Suprapubic skin (tissue), 4 donors: ENCODE measurements around the gene LDLR.

ENCODE experiments used
- CTCF ChIP-seq, 2 donors: fragments of 200-600 bp in 1 of 2; fragments of 450-650 bp in 1 of 2; sonication (generic) in 1 of 2; IDR thresholded peaks; one replicate each; pipeline ENCODE4 v1.5.1; 2016 to 2019; ENCODE audit warnings: antibody characterized with exemption in 2 of 2, mild to moderate bottlenecking in 1 of 2, moderate library complexity in 1 of 2
- EP300 ChIP-seq: sonication (generic); formaldehyde crosslinking; IDR thresholded peaks from one replicate; pipeline ENCODE4 v1.6.1; 2017; ENCODE audit warnings: antibody characterized with exemption
- POLR2AphosphoS5 ChIP-seq, 3 donors: sonication (generic); formaldehyde crosslinking; IDR thresholded peaks; one replicate each; pipeline ENCODE4 v1.6.1; 2017; ENCODE audit warnings: antibody characterized with exemption in 3 of 3

GRCh38 chr19:11164296-11164695 is 75.0 kb downstream of the LDLR start:
- TF ChIP-seq CTCF (IDR thresholded peaks at IDR 0.05): no peak
- TF ChIP-seq POLR2AphosphoS5 (IDR thresholded peaks at IDR 0.05): no peak
- no peak for TF ChIP-seq EP300
